ENCODE measurements around the gene TAF8. TPM values are rescaled to one million over a fixed set of nuclear protein-coding genes. Genes with fewer than 3 reads are reported as not detected.

TAF8 gene
- 9.2 TPM for total RNA-seq

GRCh38 chr6:42050297-42051267 is at the start of gene TAF8:
TSS of gene TAF8 (plus strand) at chr6:42050524. CDS start at chr6:42050542, 18 bp downstream.

Small RNAs within 50 kb of the gene (small RNA-seq; reads per million reads assigned to genes)
- not detected for gene RNU6-761P

Other genes starting within 250 kb of the TAF8 start
- gene USP49, start 155.1 kb upstream of the TAF8 start, total RNA-seq, result 15.5 TPM
- gene MED20, start 129.4 kb upstream of the TAF8 start, total RNA-seq, result 13.6 TPM
- 15.9 TPM for gene BYSL, start 129.0 kb upstream of the TAF8 start, total RNA-seq
- 16.6 TPM for gene CCND3, start 108.7 kb upstream of the TAF8 start, total RNA-seq
- 0.23 TPM for gene C6orf132, start 92.1 kb downstream of the TAF8 start, total RNA-seq
- 4.8 TPM for gene GUCA1A, start 122.8 kb downstream of the TAF8 start, total RNA-seq
- 0.92 TPM for gene GUCA1B, start 144.4 kb downstream of the TAF8 start, total RNA-seq
- gene MRPS10, start 167.3 kb downstream of the TAF8 start, total RNA-seq, result 52.1 TPM